Tibial artery (tissue), 4 donors: ENCODE results near the gene MAD1L1.
"Not testable (repeated sequence)": the region's sequence is repeated elsewhere in the genome, so short reads cannot be mapped to it uniquely, and the experiment has no call there.

ENCODE experiments used
- DNase-seq, 2 donors: peaks; one replicate each; pipeline ENCODE4 v3.0.0-alpha.2; 2019
- H3K27ac ChIP-seq, 2 donors: fragments of 200-600 bp; sonication (generic) in 1 of 2; 1 replicate in 1 of 2; 2 replicates in 1 of 2; pipeline ENCODE4 v1.5.1; 2018 to 2019; ENCODE audit warnings: mild to moderate bottlenecking in 1 of 2
- H3K27me3 ChIP-seq, 2 donors: fragments of 200-600 bp; sonication (generic) in 1 of 2; one replicate each; pipeline versions ENCODE4 v1.5.1 to v1.6.0; 2016 to 2019
- H3K36me3 ChIP-seq, 3 donors: fragments of 200-600 bp; sonication (generic) in 2 of 3; one replicate each; pipeline ENCODE4 v1.5.1; 2016 to 2019; ENCODE audit warnings: mild to moderate bottlenecking in 2 of 3
- H3K4me1 ChIP-seq, 4 donors: fragments of 200-600 bp; sonication (generic) in 2 of 4; 1 replicate in 3 of 4; 2 replicates in 1 of 4; pipeline ENCODE4 v1.5.1; 2016 to 2019
- H3K4me3 ChIP-seq, 2 donors: fragments of 200-600 bp; sonication (generic) in 1 of 2; 1 replicate in 1 of 2; 2 replicates in 1 of 2; pipeline ENCODE4 v1.5.1; 2018 to 2019; ENCODE audit warnings: mild to moderate bottlenecking in 2 of 2
- H3K9me3 ChIP-seq, 3 donors: fragments of 200-600 bp; sonication (generic) in 1 of 3; one replicate each; pipeline ENCODE4 v1.5.1; 2016 to 2019
- intact Hi-C: fragments of 100-400 bp; cut with DNase I; formaldehyde crosslinking; loops from one replicate; pipeline ENCODE4 v1.15.0; 2023; ENCODE audit warnings: low total_unique reads
- TF ChIP-seq, protein P1 (sequence below), 2 experiments: fragments of 200-600 bp in 1 of 2; fragments of 450-650 bp in 1 of 2; IDR thresholded peaks; one replicate each; pipeline ENCODE4 v1.5.1; 2017 to 2019; ENCODE audit warnings: antibody characterized with exemption in 2 of 2, mild to moderate bottlenecking in 1 of 2, moderate library complexity in 1 of 2

Gene MAD1L1

DNA sequence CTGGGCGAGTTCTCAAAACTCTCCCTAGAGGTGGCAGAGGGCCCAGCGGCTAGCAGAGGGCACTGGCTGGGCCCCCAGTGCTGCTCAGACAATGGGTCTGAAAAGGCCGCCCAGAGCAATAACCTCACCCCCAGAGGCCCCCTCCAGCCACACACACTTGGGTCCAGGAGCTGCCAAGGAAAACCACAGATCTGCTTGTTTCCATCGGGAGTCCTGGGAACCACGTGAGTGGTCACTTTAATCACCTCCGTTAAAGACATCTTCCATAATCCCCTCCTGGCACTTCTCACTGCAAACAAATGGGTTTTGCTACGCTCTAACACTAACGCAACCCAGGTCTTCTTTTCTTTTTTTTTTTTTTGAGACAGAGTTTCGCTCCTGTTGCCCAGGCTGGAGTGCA is 39.3 kb upstream of the MAD1L1 start:
- Histone ChIP-seq H3K4me1 (no peaks in the 10 kb centered on the region), H3K36me3 (peaks cover 12 to 50% (median 27%) of the 10 kb centered on the region in 3 donors), H3K9me3 (no peaks in the 10 kb centered on the region), H3K4me3 (no peak overlapping the region), H3K27me3 (no peaks in the 10 kb centered on the region), H3K27ac (no peak overlapping the region)
- intact Hi-C loops: loop anchor here (10.0 kb wide), 1 partner anchor 1017 kb away; no protein-coding TSS in a partner anchor
- no peak for DNase-seq
- TF ChIP-seq, protein P1, sequence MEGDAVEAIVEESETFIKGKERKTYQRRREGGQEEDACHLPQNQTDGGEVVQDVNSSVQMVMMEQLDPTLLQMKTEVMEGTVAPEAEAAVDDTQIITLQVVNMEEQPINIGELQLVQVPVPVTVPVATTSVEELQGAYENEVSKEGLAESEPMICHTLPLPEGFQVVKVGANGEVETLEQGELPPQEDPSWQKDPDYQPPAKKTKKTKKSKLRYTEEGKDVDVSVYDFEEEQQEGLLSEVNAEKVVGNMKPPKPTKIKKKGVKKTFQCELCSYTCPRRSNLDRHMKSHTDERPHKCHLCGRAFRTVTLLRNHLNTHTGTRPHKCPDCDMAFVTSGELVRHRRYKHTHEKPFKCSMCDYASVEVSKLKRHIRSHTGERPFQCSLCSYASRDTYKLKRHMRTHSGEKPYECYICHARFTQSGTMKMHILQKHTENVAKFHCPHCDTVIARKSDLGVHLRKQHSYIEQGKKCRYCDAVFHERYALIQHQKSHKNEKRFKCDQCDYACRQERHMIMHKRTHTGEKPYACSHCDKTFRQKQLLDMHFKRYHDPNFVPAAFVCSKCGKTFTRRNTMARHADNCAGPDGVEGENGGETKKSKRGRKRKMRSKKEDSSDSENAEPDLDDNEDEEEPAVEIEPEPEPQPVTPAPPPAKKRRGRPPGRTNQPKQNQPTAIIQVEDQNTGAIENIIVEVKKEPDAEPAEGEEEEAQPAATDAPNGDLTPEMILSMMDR (IDR thresholded peaks at IDR 0.05): no peak

DNA sequence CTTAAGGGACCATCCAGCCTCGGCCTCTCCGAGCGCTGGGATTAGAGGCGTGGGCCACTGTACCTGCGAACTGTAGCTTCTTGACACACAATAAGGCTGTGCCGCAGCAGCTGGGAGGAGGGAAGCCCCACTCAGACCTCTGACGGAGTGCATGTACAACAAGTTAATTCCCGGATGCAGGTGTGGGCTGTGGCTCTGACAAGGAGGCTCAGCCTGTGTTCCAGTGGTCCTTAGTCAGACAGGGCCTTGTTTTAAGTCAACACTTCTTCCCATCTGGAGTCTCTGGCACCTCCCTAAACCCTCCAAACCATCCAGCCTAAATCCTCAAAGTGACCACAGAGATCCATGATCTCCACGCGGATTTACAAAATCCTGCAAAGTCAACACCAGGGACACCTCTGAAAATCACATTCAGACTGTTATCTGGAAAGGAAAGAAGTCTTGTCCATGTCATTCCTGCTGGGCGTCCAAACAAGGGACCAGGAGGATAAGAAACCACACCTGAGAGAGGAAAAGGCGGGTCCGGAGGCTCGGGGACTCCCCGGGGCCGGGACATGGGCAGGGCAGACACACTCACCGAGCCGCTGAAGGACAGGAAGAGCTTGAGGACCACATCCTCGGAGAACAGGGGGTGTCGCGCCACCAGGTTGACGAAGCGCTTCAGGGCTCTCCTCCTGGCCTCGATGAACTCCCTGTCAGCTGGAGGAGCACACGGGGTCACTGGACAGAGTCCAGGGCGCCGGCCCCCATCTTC is 38.7 kb upstream of the MAD1L1 start:
- no peak overlapping the region for H3K27ac ChIP-seq
- intact Hi-C loops: loop anchor here (10.0 kb wide), 1 partner anchor 1017 kb away; no protein-coding TSS in a partner anchor
- H3K36me3 ChIP-seq: peaks cover 12 to 46% (median 25%) of the 10 kb centered on the region in 3 donors
- no peaks in the 10 kb centered on the region for H3K9me3 ChIP-seq
- no peak for DNase-seq
- TF ChIP-seq, protein P1 (IDR thresholded peaks at IDR 0.05): no peak
- H3K4me1 ChIP-seq: no peaks in the 10 kb centered on the region
- no peaks in the 10 kb centered on the region for H3K27me3 ChIP-seq
- no peak overlapping the region for H3K4me3 ChIP-seq

DNA sequence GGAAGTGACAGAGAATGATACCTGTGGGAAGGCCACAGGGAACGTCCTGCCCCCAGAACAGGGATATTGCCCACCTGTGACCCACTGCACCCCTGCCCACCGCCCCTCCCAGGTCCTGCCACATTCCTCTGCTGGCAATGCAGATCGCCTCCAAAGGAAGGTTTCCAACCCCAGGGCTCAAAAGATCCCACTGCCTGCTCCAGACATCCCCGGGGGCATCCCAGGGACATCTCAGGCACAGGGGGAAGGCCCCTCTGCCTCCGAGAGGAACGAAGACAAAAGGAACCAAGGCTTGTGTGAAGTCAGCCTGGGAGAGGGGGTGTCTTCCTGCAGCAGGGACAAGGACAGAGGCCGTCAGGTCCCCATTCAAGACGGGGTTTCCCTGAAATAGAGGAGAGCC is 37.8 kb upstream of the MAD1L1 start:
- H3K4me1 ChIP-seq: no peaks in the 10 kb centered on the region

DNA sequence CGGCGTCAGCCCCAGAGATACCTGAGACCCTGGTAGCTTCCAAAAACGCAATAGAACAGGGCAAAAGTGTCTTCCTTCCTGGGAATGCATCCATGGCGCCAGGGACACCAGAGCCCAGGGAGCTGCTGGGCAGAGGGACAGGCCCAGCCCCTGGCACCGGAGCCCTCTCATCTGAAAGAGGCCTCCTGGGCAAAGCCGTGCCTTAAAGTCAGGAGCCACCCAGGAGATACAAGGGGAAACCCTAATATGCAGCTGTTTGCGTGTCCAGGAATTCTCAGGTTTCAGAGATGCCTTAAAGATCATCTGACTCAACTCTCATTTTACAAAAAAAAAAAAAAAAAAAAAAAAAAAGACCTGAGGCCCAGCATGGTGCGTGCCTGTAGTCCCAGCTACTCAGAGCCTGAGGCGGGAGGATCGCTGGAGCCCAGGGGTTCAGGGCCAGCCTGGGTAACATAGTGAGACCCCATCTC is 37.3 kb upstream of the MAD1L1 start:
- TF ChIP-seq, protein P1 (IDR thresholded peaks at IDR 0.05): no peak
- Histone ChIP-seq H3K4me3 (no peak overlapping the region), H3K36me3 (peaks cover 11 to 40% (median 25%) of the 10 kb centered on the region in 3 donors), H3K27ac (no peak overlapping the region), H3K27me3 (no peaks in the 10 kb centered on the region), H3K4me1 (no peaks in the 10 kb centered on the region), H3K9me3 (no peaks in the 10 kb centered on the region)
- intact Hi-C loops: loop anchor here (10.0 kb wide), 1 partner anchor 1015 kb away; no protein-coding TSS in a partner anchor
- DNase-seq: no peak

More for the DNA sequence above, 37.8 kb upstream of the MAD1L1 start:
- intact Hi-C loops: loop anchor here (10.0 kb wide), 1 partner anchor 1016 kb away; no protein-coding TSS in a partner anchor
- H3K27me3 ChIP-seq: no peaks in the 10 kb centered on the region
- TF ChIP-seq, protein P1 (IDR thresholded peaks at IDR 0.05): no peak
- H3K9me3 ChIP-seq: no peaks in the 10 kb centered on the region
- H3K36me3 ChIP-seq: peaks cover 12 to 40% (median 25%) of the 10 kb centered on the region in 3 donors
- no peak overlapping the region for H3K27ac ChIP-seq
- no peak overlapping the region for H3K4me3 ChIP-seq
- no peak for DNase-seq

DNA sequence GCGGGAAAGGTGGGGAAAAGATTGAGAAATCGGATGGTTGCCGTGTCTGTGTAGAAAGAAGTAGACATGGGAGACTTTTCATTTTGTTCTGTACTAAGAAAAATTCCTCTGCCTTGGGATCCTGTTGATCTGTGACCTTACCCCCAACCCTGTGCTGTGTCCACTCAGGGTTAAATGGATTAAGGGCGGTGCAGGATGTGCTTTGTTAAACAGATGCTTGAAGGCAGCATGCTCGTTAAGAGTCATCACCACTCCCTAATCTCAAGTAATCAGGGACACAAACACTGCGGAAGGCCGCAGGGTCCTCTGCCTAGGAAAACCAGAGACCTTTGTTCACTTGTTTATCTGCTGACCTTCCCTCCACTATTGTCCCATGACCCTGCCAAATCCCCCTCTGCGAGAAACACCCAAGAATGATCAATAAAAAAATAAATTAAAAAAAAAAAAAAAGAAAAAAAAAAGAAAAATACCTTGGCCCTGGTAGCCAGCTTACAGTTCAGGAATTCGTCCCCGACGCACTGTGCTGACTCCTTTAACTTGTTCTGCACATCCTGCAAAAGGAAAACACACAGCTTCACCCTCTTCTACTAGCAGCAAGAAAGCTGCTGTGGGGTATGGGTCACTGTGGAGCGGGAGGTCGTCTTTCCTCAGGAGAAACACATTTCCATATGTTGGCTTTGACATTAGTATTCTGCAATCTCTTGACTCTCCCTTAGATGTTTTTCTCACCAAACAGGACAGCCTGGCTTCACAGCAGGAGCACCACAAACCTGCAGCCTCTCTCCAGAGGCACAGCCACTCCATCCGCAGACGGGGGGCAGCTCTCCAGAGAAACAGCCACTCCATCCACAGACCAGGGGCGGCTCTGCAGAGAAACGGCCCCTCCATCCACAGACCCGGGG is 36.6 kb upstream of the MAD1L1 start:
- H3K27ac ChIP-seq, DNase-seq, intact Hi-C loops, H3K4me3 ChIP-seq, H3K4me1 ChIP-seq, H3K27me3 ChIP-seq, H3K9me3 ChIP-seq: not testable (repeated sequence)
- peaks cover 5 to 36% (median 26%) of the 10 kb centered on the region in 3 donors for H3K36me3 ChIP-seq
